Activated naive CD4-positive, alpha-beta T cell treated with anti-CD3 and anti-CD28 coated beads for 36 hours (primary cell): ENCODE data around the gene CCDC78. TPM values are rescaled to one million over a fixed set of nuclear protein-coding genes. Genes with fewer than 3 reads are reported as not detected.
"Not testable (repeated sequence)": the region's sequence is repeated elsewhere in the genome, so short reads cannot be mapped to it uniquely, and the experiment has no call there.

Experiments used
- CTCF ChIA-PET: fragments of 350-600 bp; sonication (Branson Sonifier 250); formaldehyde crosslinking; loops from one replicate; lab custom pipeline; 2021; ENCODE audit warnings: antibody characterized with exemption; lab: Charles Lee
- DNase-seq: peaks from one replicate; pipeline ENCODE4 v3.0.0-alpha.2; 2020
- H3K27ac Mint-ChIP-seq: one replicate; pipeline ENCODE4 v1.8.0; 2021; ENCODE audit warnings: mild to moderate bottlenecking, mixed read lengths
- H3K27me3 Mint-ChIP-seq: one replicate; pipeline ENCODE4 v1.8.0; 2021; ENCODE audit warnings: low read depth, mixed read lengths
- H3K36me3 Mint-ChIP-seq: one replicate; pipeline ENCODE4 v1.8.0; 2021; ENCODE audit warnings: low read depth, mixed read lengths
- H3K4me1 Mint-ChIP-seq: one replicate; pipeline ENCODE4 v1.8.0; 2021; ENCODE audit warnings: low read depth, mixed read lengths
- H3K4me3 Mint-ChIP-seq: one replicate; pipeline ENCODE4 v1.8.0; 2021; ENCODE audit warnings: mild to moderate bottlenecking, moderate library complexity, mixed read lengths
- H3K9me3 Mint-ChIP-seq: one replicate; pipeline ENCODE4 v1.8.0; 2021; ENCODE audit warnings: mixed read lengths
- intact Hi-C: fragments of 100-400 bp; cut with micrococcal nuclease; formaldehyde crosslinking; loops from one replicate; pipeline ENCODE4 v1.15.1; 2023
- total RNA-seq, 2 experiments: library from RNA; stranded (reverse); gene quantifications; one replicate each; pipeline ENCODE4 v1.2.3, GENCODE V29; 2021

Gene CCDC78
- total RNA-seq, 2 experiments from 2014 or later = 1.2 to 1.3 TPM

GRCh38 chr16:700684-701584 lies 25.3 kb downstream of the CCDC78 start:
- Mint-ChIP-seq H3K27me3 (peaks cover 26% of the 10 kb centered on the region), H3K27ac (no peak overlapping the region), H3K4me3 (no peak overlapping the region), H3K36me3 (no peaks in the 10 kb centered on the region), H3K9me3 (no peaks in the 10 kb centered on the region), H3K4me1 (peaks cover 10% of the 10 kb centered on the region)
- DNase-seq = no peak
- intact Hi-C loops = no loop called here
- CTCF ChIA-PET = interaction anchor here (1.0 kb wide), 1 partner anchor 11 kb away, joined by 5 read pairs; no protein-coding TSS in a partner anchor

- DNase-seq = no peak
- Mint-ChIP-seq H3K4me1 (peaks cover 18% of the 10 kb centered on the region), H3K27ac (no peak overlapping the region), H3K4me3 (no peak overlapping the region), H3K27me3 (peaks cover 23% of the 10 kb centered on the region), H3K9me3 (no peaks in the 10 kb centered on the region), H3K36me3 (no peaks in the 10 kb centered on the region)
- CTCF ChIA-PET = no interaction called here
- intact Hi-C loops = no loop called here
These were observed 27.2 kb downstream of the CCDC78 start for GRCh38 chr16:698911-699671.

DNA sequence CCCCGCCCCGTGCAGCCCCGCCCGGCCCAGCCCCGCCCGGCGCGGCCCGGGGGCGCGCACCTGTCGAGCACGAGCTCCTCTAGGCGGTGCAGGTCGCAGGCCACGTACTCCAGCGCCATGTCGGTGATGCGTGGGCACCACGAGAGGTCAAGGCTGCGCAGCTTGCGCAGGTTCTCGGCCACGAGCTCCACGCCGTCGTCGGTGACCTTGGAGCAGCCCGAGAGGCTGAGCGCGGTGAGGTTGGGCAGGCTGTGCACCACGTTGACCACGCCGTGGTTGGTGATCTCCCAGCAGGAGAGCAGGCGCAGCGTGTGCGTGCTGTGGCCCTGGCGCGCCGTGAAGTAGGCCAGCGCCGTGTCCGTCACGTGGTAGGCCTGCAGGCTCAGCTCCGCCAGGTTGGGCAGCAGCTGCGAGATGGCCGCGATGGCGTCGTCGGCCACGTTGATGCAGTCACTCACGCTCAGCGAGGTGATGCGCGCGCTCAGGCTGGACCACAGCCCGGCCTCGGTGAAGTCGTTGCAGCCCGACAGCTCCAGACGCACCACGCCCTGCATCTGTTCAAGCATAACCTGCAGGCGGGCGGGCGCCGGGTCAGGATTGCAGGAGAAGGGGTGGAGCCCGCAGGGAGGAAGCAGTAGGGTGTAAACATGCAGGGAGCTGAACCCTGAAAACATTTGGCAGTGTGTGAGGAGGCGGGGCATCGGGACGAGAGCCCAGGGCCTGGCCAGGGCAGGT lies 30.7 kb downstream of the CCDC78 start:
- H3K4me3 Mint-ChIP-seq = peak overlapping the region; percentile 71
- H3K9me3 Mint-ChIP-seq = no peaks in the 10 kb centered on the region
- H3K4me1 Mint-ChIP-seq = peaks cover 22% of the 10 kb centered on the region
- CTCF ChIA-PET = interaction anchor here (0.6 to 1.6 kb wide), 5 partner anchors 12 to 1968 kb away, joined by 3 to 4 read pairs (median 3); no protein-coding TSS in a partner anchor
- H3K27me3 Mint-ChIP-seq = no peaks in the 10 kb centered on the region
- DNase-seq = peak; percentile 69
- no peaks in the 10 kb centered on the region for H3K36me3 Mint-ChIP-seq
- peak overlapping the region; percentile 30 for H3K27ac Mint-ChIP-seq
- intact Hi-C loops = no loop called here

DNA sequence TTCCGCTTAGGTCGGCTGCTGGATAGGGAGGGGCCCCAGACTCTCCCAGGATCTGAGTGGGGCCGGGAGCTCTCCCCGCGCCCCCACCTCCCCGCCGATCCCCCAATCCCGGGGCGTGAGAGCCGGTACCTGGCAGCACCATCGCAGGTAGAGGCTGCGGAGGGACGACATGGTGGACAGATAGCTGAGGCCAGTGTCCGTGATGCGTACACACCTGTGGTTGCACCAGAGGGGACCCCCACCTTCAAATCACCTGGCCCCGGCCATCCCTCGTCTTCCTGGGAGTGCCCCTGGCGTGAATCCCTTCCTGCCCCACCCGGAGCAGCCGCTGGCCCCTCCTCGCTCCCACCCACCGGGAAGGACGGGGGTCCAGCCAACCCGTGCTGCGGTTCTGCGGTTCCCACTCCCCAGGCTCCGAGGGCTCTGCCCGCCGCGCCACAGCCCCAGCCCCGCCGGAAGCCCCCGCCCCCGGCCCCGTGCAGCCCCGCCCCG lies 31.3 kb downstream of the CCDC78 start:
- Mint-ChIP-seq H3K4me1 (peaks cover 24% of the 10 kb centered on the region), H3K4me3 (peak overlapping the region; percentile 41), H3K27me3 (no peaks in the 10 kb centered on the region), H3K27ac (no peak overlapping the region), H3K9me3 (no peaks in the 10 kb centered on the region), H3K36me3 (no peaks in the 10 kb centered on the region)
- intact Hi-C loops = no loop called here
- DNase-seq = no peak
- CTCF ChIA-PET = interaction anchor here (0.6 to 1.6 kb wide), 4 partner anchors 13 to 1969 kb away, joined by 3 to 4 read pairs (median 3); no protein-coding TSS in a partner anchor

DNA sequence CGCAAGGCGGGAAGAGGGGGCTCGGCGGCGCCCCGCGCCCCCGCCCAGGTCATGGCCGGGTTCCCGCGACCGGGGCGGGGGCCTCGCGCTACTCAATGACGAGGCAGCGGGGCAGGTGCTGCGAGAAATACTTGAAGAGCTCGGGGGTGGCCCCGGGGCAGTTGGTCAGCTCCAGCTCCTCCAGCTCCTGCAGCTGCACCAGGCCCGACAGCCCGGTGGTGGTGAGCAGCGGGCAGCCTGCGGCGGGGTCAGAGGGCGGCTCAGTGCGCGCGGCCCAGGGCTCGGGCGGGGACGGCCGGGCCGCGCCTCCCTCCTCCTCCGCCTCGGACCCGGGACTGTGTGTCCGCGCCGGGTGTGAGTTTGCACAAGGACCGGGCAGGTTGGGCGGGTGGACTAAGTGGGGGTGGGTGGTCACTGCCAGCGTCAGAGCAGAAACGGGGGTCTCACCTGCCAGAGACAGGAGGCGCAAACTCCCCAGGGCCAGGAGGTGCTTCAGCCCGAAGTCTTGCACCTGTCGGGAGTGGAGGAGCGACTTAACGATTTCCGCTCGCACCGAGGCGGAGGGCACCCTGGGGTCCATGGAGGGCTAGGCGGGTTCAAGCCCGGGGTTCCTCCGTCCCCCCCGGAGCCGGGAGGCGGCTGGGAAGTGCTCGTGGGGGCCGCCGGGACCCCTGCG lies 31.9 kb downstream of the CCDC78 start:
- CTCF ChIA-PET = no interaction called here
- no peak for DNase-seq
- Mint-ChIP-seq H3K27ac (no peak overlapping the region), H3K36me3 (no peaks in the 10 kb centered on the region), H3K4me3 (peak overlapping the region; percentile 62), H3K4me1 (peaks cover 27% of the 10 kb centered on the region), H3K9me3 (no peaks in the 10 kb centered on the region), H3K27me3 (no peaks in the 10 kb centered on the region)
- intact Hi-C loops = no loop called here

GRCh38 chr16:693766-694165 lies 32.5 kb downstream of the CCDC78 start:
- H3K27ac Mint-ChIP-seq = no peak overlapping the region
- CTCF ChIA-PET = no interaction called here
- no peak for DNase-seq
- H3K36me3 Mint-ChIP-seq = no peaks in the 10 kb centered on the region
- H3K4me1 Mint-ChIP-seq = peaks cover 32% of the 10 kb centered on the region
- H3K27me3 Mint-ChIP-seq = no peaks in the 10 kb centered on the region
- H3K9me3 Mint-ChIP-seq = no peaks in the 10 kb centered on the region
- intact Hi-C loops = no loop called here
- H3K4me3 Mint-ChIP-seq = no peak overlapping the region

- Mint-ChIP-seq H3K4me1 (peaks cover 35% of the 10 kb centered on the region), H3K27me3 (no peaks in the 10 kb centered on the region), H3K36me3 (no peaks in the 10 kb centered on the region), H3K4me3 (peak overlapping the region; percentile 9), H3K9me3 (no peaks in the 10 kb centered on the region), H3K27ac (no peak overlapping the region)
- no peak for DNase-seq
- intact Hi-C loops = no loop called here
- CTCF ChIA-PET = no interaction called here
These were observed 32.9 kb downstream of the CCDC78 start for GRCh38 chr16:693364-693763.

DNA sequence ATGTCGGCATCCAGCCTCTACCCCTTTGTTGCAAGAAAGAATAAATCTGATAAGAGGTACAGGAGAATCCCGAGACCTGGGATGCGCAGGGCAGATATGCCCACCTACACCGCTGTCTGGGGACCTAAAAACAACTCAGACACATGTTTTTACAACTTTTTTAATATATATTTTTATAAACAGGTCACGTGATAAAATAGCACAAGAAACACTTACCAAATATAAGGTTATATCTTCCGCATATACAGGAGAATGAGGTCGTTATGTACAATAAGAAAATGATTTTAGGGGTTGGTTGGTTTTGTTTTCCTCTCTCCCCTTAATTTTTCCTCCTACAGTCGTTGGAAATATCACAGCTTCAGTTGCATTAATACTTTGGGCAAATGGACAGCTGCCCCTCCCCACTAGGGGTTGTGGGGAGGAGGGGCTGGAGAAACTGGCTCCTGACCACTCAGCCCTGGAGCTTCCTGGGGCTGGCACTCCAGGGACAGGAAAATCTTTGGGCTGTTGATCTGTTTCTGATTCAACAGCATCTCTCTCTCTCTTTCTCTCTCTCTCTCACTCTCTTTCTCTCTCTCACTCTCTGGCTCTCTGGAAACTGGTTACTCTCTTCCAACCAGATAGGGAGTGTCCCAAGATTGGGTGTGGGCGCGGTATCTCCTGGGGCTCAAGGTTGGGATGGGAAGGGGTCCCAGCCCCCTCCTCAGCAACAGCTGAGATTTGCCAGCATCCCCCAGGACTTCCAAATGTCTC lies 33.7 kb downstream of the CCDC78 start:
- no peak overlapping the region for H3K4me3 Mint-ChIP-seq
- intact Hi-C loops = no loop called here

GRCh38 chr16:691242-691641 lies 35.0 kb downstream of the CCDC78 start:
- H3K27me3 Mint-ChIP-seq, intact Hi-C loops, CTCF ChIA-PET, H3K36me3 Mint-ChIP-seq, H3K9me3 Mint-ChIP-seq, H3K27ac Mint-ChIP-seq, DNase-seq: not testable (repeated sequence)
- H3K4me1 Mint-ChIP-seq = peaks cover 33% of the 10 kb centered on the region
- H3K4me3 Mint-ChIP-seq = peak overlapping the region; percentile 41

More for the DNA sequence above, 33.7 kb downstream of the CCDC78 start:
- no peak overlapping the region for H3K27ac Mint-ChIP-seq
- CTCF ChIA-PET = no interaction called here
- H3K4me1 Mint-ChIP-seq = peaks cover 38% of the 10 kb centered on the region
- no peaks in the 10 kb centered on the region for H3K27me3 Mint-ChIP-seq
- peaks cover 1% of the 10 kb centered on the region for H3K36me3 Mint-ChIP-seq
- H3K9me3 Mint-ChIP-seq = no peaks in the 10 kb centered on the region
- no peak for DNase-seq

DNA sequence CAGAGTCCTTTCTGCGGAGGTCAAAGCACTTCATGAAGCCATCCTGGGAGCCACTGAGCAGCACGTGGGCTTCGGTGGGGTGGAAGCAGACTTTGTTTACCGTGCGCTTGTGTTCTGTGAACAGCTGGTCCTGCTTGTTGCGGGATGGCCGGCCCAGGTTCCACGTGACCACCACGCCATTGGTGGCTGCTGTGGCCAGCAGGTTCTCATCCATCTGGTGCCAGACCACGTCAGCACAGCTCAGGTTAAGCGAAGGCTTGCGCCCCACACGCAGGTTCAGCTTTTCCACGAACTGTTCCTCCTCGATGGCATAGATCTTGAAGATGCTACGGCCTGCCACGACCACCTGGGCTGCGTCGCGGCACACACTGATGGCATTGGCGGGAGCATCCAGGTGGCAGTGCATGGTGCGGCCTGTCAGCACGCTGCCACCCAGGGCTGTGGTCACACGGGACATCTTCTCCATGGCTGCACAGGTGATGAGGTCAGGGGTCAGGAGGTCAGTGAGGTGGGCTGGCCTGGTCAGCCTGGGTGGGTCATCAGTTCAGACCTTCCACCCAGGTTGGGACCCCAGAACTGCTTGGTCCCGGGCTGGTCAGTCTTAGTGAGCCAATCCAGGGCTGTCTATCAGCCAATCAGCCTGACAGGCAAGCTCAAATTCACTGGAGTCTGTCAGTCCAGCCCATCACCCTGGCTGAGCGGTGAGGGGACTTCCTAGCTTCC lies 36.9 kb downstream of the CCDC78 start:
- Mint-ChIP-seq H3K9me3 (no peaks in the 10 kb centered on the region), H3K36me3 (peaks cover 1% of the 10 kb centered on the region), H3K27me3 (no peaks in the 10 kb centered on the region), H3K4me3 (peak overlapping the region; percentile 86), H3K27ac (peak overlapping the region; percentile 79), H3K4me1 (peaks cover 31% of the 10 kb centered on the region)
- CTCF ChIA-PET = interaction anchor here (0.6 to 1.6 kb wide), 4 partner anchors 13 to 117 kb away, joined by 3 to 4 read pairs (median 3); no protein-coding TSS in a partner anchor
- no peak for DNase-seq
- intact Hi-C loops = no loop called here
